HG03175 (cell line): Measurements from ENCODE around the gene MYBPHL.

Source experiments
- ATAC-seq: cut with Tn5 transposase; IDR thresholded peaks from one replicate; pipeline ENCODE4 v1.9.1; 2021; ENCODE audit warnings: mild to moderate bottlenecking, moderate library complexity; ENCODE audit not compliant: unreplicated experiment

The MYBPHL gene

GRCh38 chr1:109281680-109282496 lies 24.9 kb downstream of the MYBPHL start:
- ATAC-seq: no peak

GRCh38 chr1:109280862-109281261 lies 25.9 kb downstream of the MYBPHL start:
- ATAC-seq: no peak

GRCh38 chr1:109279615-109280278 lies 27.1 kb downstream of the MYBPHL start:
- no peak for ATAC-seq

GRCh38 chr1:109277434-109278204 lies 29.2 kb downstream of the MYBPHL start:
- ATAC-seq: peak; percentile 89

- no peak for ATAC-seq
Observed at GRCh38 chr1:109275706-109276345, 31.0 kb downstream of the MYBPHL start.

- ATAC-seq: no peak
Observed at GRCh38 chr1:109274533-109275476, 32.0 kb downstream of the MYBPHL start.

GRCh38 chr1:109273570-109274288 lies 33.1 kb downstream of the MYBPHL start:
- no peak for ATAC-seq

GRCh38 chr1:109272831-109273547 lies 33.8 kb downstream of the MYBPHL start:
- no peak for ATAC-seq

GRCh38 chr1:109272021-109272799 lies 34.6 kb downstream of the MYBPHL start:
- no peak for ATAC-seq

- ATAC-seq: no peak
Observed at GRCh38 chr1:109271458-109271857, 35.4 kb downstream of the MYBPHL start.

- no peak for ATAC-seq
Observed at GRCh38 chr1:109270623-109271317, 36.0 kb downstream of the MYBPHL start.

GRCh38 chr1:109269981-109270622 lies 36.7 kb downstream of the MYBPHL start:
- no peak for ATAC-seq

- no peak for ATAC-seq
Observed at GRCh38 chr1:109269212-109269980, 37.4 kb downstream of the MYBPHL start.

GRCh38 chr1:109268431-109269211 lies 38.2 kb downstream of the MYBPHL start:
- ATAC-seq: no peak

GRCh38 chr1:109267743-109268300 lies 39.0 kb downstream of the MYBPHL start:
- no peak for ATAC-seq
